ENCODE measurements around the gene OSBPL3.

GRCh38 chr7:24764011-24764410 lies 216.0 kb downstream of the OSBPL3 start:
- TF ChIP-seq USF1 (IDR thresholded peaks at IDR 0.05), result no peak
- TF ChIP-seq RAD21 (IDR thresholded peaks at IDR 0.05; ENCODE audit: low read depth), result no peak
- no peak for TF ChIP-seq NFIC (IDR thresholded peaks at IDR 0.05)
- no peak for TF ChIP-seq TEAD4 (IDR thresholded peaks at IDR 0.05)
- TF ChIP-seq FOXM1 (IDR thresholded peaks at IDR 0.05; ENCODE audit: borderline replicate concordance, low read depth), result no peak
- no peak for TF ChIP-seq REST (IDR thresholded peaks at IDR 0.05; ENCODE audit: low read depth)
- no peak for TF ChIP-seq TAF1 (IDR thresholded peaks at IDR 0.05; ENCODE audit: low read depth)
